GM21737 (cell line): ENCODE measurements around the gene MYO1D.
"Not testable (repeated sequence)": the region's sequence is repeated elsewhere in the genome, so short reads cannot be mapped to it uniquely, and the experiment has no call there.

ENCODE experiments used
- ATAC-seq: cut with Tn5 transposase; IDR thresholded peaks from one replicate; pipeline ENCODE4 v1.9.1; 2021; ENCODE audit warnings: mild to moderate bottlenecking, moderate library complexity; ENCODE audit not compliant: unreplicated experiment

Gene MYO1D

DNA sequence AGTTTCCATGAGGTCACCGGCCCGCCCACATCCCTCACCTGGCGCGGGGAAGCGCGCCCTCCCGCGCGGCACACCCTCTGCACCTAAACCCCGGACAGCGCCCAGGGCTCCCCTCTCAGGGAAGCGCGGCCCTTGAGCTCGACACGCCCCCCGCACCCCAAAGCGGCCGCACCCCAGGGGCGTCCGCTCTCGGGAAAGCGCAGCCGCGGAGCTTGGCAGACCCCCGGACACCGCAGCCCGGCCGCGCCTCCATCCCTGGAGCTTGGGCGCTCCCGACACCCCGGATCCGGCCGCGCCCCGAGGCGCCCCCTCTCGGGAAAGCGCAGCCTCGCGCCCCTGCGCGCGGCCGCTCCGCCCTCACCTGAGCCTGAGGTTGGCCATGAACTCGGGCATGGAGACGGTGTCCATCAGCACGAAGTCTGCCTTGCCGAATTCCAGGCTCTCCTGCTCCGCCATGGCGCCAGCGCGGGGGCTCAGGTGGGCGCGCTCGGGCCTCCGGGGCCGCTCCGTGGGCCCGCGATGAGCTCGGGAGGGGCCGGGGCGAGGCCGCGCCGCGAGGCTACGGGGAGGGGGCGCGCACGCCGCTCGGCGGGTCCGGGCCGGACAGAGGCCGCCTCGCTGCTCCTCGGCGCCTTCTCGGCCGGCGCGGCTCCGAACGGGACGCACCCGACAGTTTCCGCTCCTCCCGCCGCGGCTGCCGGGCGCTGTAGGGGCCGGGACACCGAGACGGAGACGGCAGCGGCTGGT, at the start of gene MYO1D:
Gene MYO1D (minus strand): TSS at position 708 of the 747 bp plus-strand sequence. CDS start 252 bp downstream, at position 456.
- ATAC-seq = peak; percentile 51

DNA sequence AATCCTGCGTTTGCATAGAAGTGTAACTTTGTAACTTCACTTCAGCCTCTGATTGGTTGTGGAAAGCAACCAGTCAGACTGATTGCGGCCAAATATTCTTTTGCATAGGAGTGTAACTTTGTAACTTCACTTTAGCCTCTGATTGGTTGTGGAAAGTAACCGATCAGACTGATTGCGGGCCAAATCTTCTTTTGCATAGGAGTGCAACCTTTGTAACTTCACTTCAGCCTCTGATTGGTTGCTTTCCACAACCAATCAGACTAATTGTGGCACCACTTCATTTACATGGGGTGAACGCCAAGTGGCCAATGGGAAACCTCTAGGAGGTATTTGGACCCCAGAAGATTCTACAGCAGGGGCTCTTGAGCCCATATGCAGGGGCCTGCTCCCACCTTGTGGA, 49.3 kb upstream of the MYO1D start:
- no peak for ATAC-seq

DNA sequence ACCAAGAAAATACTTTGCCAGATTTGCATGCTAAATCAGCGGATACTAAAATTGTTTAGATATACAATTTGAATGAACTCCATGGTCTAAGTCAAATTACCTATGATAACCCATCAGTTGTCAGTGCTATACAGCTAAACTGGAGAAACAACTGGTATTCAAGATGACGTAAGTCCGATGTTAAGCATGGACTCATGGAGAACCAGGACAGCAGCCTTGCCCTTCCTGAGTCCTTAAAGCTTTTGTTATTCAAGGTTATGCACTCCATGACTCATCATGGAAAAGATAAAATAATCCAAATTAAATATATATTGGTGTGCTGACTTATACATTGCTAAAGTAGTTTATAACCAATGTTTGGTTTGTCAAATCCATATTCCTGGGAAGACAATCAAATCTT, 47.0 kb upstream of the MYO1D start:
- ATAC-seq = not testable (repeated sequence)

DNA sequence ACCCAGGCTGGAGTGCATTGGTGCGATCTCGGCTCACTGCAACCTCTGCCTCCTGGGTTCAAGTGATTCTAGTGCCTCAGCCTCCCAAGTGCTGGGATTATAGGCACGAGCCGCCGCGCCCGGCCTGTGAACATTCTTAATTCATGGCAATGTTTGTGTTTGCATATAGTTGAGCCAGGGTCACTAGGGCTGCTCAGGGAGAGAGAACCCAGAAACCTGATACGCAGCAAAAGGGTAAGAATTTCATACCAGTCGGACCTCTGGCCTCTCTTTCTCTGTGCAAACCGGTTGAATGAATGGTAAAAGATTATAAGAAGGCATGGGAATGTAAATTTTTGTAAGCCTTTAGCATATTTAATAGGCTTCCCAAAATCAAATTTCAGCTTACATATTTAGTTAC, 44.1 kb upstream of the MYO1D start:
- no peak for ATAC-seq

DNA sequence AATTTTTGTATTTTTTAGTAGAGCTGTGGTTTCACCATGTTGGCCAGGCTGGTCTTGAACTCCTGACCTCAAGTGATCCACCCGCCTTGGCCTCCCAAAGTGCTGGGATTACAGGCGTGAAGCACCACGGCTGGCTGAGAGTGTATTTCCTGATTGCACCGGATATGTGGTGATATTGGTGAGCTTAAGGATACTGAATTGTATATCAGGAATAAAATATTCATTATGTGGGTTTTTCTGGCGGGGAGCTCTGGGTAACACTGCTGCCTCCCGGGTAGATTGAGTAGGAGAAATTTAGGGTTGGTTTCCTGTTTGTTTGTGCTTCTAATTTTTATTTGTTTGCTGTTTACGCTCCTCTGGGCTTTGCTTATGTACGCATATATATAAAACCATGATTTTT, 43.4 kb upstream of the MYO1D start:
- ATAC-seq = no peak

DNA sequence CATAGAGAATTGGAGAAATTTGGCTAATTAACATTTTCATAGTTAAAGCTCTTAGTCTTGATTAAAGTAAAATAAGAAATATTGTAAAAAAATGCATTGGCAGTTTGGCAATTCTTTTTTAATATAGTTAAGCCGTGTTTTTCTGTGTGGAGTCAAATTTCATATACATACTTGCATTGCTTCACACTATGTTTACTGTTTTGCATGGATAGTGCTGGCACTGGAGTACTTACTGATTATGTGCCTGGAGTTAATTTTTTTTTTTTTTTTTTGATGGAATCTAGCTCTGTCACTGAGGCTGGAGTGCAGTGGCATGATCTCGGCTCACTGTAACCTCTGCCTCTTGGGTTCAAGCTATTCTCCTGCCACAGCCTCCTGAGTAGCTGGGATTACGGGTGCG, 43.0 kb upstream of the MYO1D start:
- ATAC-seq = not testable (repeated sequence)

DNA sequence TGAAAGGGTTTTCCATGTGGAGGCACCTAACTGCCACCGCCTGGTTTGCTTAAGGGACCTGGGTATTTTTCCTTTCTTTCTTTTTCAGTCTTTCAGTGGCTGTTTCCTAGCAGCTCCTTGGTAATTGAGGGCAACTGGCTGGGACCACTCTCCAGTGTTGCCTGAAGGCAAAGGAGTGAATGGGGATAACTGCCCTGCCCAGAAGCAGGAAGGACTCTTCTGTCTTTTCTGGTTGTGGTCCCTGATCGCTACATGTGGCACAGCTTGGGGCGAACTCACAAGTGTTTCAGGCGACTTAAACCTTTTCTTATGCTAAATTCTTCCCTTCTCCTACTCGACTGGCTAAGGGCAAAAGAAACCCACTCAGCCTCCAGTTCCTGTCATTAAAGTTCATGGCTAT, 40.9 kb upstream of the MYO1D start:
- ATAC-seq = no peak

DNA sequence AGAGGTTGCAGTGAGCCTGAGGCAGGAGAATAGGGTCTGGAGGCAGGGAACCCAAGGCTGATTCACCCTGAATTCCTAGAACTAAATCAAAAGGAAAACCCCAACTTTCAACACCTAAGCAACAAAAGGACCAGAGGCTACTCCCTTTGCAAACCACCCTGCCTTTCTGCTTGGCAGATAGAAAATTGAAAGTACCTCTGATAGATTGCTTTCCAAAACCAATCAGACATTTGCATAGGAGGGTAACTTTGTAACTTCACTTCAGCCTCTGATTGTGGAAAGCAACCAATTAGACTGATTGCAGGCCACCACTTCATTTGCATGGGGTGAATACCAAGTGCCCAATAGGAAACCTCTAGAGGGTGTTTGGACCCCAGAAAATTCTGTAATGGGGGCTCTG, 40.2 kb upstream of the MYO1D start:
- no peak for ATAC-seq

DNA sequence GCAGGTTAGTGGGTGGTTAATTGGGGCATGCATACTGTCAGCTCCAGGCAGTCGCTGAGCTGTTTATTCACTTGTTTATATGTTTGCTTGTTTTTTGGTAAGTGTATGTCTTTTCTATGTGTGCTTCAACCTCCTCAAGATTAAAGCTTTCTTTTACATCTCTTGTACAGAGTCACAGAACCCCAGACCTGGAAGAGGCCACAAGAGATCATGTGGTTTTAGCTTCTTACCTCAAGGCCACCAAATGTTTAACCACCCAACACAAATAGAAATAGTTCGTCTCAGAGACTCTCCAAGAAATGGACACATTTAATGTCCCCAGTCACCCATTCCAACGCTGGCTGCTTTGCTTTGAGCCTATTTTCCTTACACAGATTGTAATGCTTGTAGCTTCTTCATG, 39.2 kb upstream of the MYO1D start:
- ATAC-seq = no peak

DNA sequence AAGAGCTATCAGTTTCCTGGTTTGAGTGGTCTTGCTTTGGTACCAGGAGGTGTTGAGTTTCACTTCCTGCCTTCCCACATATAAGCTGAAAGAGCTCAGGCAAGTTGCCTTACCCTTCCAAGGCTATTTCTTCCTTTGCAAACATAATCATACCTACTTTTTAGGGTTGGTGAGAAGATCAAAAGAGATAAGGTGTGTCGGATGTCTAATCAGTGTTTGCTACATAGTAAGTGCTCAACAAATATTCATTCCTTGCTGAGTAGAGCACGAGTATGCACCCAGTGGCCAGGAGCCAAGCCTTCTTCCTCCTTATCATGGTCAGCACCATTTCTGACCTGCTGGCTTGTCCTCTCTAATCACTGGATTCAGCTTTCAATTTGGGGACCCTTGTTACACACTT, 38.3 kb upstream of the MYO1D start:
- no peak for ATAC-seq

DNA sequence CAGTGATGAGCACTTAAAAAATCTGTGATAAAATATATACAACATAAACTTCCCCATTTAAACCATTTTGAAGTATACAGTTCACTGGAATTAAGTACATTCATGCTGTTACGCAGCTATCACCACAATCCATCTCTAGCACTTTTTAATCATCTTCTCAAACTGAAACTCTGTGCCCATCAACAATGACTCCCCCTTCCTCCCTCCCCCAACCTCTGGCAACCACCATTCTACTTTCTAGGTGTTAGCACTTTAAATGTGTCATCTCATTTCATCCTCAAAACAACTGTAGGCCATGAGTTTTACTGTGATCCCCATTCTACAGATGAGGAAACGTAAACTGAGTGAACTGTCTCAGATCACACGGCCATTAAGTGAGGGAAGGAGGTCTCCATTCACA, 37.3 kb upstream of the MYO1D start:
- no peak for ATAC-seq

DNA sequence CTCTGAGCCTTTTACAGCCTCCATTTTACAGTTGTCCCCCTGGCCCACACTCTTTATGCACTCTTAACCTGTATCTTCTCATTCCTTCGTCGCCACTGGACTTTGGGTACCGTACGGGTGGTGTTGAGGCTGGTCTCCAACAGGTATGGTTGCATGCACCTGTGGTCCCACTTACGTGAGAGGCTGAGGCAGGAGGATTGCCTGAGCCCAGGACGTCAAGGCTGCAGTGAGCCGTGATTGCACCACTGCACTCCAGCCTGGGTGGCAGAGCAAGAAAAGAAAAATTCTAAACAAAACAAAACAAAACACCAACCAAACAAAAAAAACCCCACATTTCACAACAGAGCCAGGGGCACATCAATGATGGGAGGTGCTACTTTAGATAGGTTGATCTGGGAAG, 36.7 kb upstream of the MYO1D start:
- ATAC-seq = no peak

DNA sequence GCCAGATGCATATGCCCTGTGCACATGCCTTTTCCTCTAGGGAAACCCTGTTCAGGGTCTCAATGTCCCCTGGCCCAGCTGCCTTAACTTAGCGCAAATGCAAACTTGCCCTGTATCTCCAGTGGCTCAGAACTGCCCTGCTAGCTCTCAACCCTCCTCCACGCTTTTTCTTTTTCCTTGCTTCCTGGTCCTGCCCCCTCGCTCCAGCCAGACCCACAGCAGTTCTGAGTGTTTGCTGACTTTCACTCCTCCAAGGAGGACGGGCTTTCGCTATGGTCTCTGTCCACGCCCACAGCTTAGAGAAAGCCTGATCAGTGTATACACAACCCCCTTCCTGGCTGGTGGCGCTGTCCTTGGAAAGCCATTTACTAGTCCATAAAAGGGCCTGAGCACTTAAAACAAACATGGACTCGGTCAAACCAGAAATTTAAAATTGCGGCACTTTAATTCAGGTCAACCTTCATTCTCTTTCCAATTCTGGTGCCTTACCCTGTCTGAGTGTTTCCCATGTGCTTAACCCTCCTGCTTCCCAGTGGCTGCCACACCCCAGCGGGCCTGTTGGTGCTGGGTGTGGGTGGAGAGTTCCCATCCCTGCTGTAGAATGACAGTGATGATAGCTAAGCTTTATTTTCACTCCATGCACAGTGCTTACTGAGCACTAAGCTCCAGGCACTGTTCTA, 35.4 kb upstream of the MYO1D start:
- ATAC-seq = no peak

DNA sequence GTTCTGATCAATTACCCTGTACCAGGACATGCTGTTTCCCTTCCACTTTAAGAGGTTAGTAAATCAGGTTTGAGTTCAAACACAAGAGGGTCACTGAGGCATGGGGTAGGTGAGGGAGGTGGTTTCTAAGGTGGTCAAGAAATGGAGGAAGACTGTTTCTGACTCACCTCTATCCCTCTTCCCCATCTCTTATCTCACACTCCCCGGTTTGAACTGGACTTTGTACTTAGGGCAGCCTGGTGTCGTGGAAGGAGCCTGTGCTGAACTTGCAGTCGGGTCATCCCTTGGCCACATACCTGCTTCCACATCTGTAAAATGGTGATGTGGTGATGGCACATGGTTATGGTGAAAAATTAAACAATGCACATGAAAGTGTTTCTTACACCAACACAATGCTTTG, 33.8 kb upstream of the MYO1D start:
- no peak for ATAC-seq

DNA sequence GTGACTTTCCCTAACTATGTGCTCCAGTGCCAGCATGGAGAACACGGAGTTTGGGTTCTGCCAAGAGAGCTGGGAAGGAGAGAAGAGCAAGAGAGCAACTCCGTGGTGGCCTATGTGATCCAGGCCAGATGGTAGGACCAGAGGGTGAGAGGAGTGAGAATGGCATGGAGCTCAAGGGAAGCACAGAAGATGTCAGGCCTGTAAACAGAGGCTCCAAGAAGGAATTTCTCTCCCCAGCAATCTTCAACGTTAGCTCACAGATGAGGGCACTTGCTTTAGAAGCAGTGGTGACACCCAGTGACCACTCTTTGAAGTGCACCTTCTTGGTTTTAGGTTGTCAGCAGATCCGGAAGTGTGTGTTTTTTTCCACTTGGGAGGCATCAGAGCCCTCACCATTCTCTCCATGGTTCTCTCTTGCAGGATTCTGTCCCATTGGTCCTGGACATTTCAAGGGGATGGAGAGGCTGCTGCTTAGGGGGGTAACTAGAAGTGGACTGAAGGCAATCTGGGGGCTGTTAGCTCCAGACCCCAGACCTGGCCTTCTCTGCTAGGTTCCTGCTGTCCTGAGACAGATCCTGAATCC, 33.0 kb upstream of the MYO1D start:
- ATAC-seq = no peak

DNA sequence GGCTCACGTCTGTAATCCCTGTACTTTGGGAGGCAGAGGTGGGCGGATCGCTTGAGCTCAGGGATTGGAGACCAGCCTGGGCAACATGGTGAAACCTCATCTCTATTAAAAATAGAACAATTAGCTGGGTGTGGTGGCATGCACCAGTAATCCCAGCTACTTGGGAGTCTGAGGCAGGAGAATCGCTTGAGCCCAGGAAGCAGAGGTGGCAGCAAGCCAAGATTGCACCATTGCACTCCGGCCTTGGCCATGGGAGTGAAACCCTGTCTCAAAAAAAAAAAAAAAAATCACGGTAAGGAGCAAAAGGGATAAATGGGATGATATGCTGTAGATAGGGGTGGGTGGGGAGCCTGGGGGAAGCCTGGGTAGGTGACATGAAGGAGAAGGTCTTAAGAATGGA, 30.7 kb upstream of the MYO1D start:
- ATAC-seq = no peak

DNA sequence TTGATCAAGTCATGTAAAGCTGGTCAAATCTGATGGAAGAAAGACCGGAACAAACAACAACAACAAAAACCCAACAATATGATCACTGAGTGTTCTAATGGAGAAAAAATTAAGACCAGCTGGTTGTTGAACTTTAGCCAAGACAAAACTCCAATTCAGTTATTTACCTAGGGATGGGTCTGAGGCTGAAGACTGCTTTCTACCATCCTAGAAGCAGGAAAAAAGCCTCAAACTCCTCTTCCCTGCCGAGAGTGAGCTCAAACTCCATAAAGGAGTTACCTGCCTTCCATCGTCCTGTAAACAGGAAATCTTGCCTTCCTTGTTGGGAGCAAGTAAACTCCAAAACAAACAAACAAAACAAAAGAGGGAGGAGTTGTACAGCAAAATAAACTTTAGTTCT, 28.0 kb upstream of the MYO1D start:
- no peak for ATAC-seq

DNA sequence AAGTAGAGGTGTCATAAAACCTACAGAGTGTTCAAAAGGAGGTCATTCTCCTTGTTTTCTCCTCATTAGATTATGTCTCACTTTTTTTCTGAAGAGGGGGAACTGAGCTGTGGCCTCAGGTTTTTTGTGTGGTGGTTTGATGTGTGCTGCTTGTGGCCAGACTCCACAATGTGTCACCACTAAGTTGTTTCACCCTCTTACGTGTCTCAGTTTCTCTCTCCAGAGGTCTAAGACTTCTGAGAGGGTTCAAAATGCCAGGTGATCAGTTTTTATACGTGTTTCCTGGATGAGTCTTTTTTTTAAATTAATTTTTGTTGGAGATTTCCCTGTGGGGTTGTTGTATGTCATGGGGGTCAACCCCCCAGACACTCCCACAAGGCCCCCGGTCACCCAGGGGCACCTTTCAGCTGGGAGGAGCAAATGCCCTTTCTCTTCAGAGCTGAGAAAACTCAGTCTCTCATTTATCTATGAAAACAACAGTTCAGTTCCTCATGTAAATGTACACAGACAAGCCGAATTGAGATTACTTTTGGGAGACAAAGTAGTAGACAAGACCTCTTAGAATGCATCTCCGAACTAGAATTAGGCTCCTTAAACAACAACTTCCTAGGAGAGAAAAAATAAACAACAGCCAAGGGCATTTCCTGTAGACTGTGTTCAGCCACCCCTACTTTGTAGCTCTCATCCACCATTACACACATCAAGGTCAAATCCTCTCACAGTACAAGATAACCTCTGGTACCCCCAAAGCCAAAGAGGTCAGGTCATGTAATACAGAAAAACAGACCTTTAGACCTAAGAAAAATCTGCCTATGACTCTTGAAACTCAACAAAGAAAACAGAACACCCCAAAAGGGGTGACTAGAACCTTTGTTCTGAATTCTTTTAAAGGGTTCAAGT, 27.1 kb upstream of the MYO1D start:
- no peak for ATAC-seq

DNA sequence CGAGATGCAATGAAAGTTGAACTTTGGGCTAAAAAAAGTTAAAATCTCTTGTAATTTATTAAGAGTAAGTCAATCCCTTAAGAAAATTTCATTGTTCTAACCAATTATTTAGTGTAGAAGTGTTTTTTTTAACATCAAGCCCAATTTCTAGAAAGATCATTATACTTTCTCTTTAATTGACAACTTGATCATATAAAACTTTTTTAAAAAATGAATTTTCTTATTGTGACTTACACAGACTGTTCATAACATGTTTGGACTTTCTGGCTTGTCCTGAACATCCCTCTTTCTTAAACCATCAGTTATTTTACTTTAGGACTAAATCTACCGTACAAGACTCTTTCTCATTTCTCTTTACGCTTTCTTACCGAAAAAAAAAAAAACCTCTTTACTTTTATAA, 24.8 kb upstream of the MYO1D start:
- ATAC-seq = no peak

DNA sequence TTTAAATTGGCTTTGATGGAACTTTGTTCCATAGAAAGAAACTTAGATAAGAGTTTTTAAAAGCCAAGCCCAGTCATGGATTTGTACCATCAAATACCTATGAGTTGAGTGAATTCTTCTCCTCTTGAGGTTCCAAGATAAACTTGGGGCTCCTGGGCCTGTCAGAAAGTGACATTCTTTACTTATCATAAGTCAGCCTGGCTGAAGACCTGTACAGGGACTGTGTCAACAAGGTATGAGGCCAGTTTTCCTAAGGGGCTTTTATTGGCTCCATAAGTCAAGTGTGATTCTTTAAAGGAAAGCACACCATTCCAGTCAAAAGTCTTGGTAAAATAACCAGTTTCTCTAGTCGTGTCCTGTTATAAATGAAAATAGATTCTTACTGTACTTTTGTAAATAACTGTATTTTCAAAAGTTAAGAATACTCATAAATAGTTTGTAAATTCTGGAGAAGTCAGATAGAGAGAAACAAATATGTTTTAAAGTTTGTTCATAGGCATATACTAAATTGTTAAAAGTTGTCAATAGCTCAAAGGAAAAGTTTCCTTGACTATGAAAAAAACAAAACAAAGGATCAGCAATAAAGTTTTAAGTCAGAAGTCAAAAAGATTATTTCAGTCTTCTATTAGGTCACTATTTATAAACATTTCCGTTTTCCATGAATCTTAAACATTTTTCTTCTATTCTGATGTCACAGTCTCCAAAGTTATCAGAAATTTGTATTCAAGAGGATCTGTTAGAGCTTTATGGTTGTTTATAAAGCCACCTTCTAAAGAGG, 22.5 kb upstream of the MYO1D start:
- ATAC-seq = no peak
